GM21717 (cell line): Measurements from ENCODE around the gene DDX11.
"Not testable (repeated sequence)": the region's sequence is repeated elsewhere in the genome, so short reads cannot be mapped to it uniquely, and the experiment has no call there.

Experiments used
- ATAC-seq: cut with Tn5 transposase; IDR thresholded peaks from one replicate; pipeline ENCODE4 v1.9.1; 2021; ENCODE audit warnings: mild to moderate bottlenecking, moderate library complexity; ENCODE audit not compliant: unreplicated experiment

DDX11 gene

GRCh38 chr12:31073527-31074332 lies at the start of gene DDX11:
Gene DDX11 (plus strand): TSS chr12:31073860. CDS start chr12:31078394, 4,534 bp downstream.
- ATAC-seq, result peak; percentile 95

DNA sequence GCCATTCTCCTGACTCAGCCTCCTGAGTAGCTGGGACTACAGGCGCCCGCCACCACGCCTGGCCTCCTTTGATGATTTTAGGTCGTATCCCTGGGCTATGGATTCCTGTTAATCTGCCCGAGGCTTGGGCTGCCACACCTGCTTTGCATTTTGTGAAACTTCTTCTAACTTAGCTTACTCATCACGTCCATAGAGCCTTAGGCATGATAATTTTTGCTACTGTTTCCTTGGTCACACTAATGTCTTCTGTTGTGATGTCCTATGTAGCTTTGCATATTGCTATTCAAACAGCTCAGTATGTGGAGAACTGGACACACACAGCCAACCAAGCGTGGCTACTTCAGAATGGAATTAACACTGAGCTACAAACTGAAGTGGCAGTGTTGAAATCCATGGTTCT lies 47.5 kb upstream of the DDX11 start:
- no peak for ATAC-seq

GRCh38 chr12:31027006-31027405 lies 46.7 kb upstream of the DDX11 start:
- ATAC-seq, result not testable (repeated sequence)

- ATAC-seq, result no peak
These were observed 44.2 kb upstream of the DDX11 start for GRCh38 chr12:31029468-31029867.

- no peak for ATAC-seq
These were observed 43.6 kb upstream of the DDX11 start for GRCh38 chr12:31029916-31030562.

- ATAC-seq, result no peak
These were observed 41.7 kb upstream of the DDX11 start for GRCh38 chr12:31031951-31032335.

- no peak for ATAC-seq
These were observed 40.5 kb upstream of the DDX11 start for GRCh38 chr12:31033146-31033545.

- ATAC-seq, result no peak
These were observed 40.0 kb upstream of the DDX11 start for GRCh38 chr12:31033681-31034080.

DNA sequence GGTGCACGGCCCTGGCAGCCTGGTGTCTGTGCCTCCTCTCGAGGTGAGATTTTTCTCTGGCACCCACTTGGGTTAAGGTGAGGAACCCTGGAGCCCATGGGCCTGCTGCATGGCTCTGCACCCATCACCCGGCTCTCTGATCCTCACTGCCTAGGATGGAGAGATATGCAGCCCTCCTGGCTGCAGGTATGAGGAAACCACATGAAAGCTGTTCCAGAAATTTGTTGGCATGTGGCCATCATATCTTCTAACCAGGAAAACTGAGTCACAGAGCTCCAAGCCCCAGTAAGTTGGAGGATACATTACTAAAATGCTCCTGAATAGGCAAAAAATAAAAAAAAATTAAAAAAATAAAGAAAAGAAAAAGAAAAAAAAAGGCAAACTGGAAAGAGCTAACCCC lies 39.3 kb upstream of the DDX11 start:
- ATAC-seq, result no peak

- no peak for ATAC-seq
These were observed 38.4 kb upstream of the DDX11 start for GRCh38 chr12:31035226-31035625.

DNA sequence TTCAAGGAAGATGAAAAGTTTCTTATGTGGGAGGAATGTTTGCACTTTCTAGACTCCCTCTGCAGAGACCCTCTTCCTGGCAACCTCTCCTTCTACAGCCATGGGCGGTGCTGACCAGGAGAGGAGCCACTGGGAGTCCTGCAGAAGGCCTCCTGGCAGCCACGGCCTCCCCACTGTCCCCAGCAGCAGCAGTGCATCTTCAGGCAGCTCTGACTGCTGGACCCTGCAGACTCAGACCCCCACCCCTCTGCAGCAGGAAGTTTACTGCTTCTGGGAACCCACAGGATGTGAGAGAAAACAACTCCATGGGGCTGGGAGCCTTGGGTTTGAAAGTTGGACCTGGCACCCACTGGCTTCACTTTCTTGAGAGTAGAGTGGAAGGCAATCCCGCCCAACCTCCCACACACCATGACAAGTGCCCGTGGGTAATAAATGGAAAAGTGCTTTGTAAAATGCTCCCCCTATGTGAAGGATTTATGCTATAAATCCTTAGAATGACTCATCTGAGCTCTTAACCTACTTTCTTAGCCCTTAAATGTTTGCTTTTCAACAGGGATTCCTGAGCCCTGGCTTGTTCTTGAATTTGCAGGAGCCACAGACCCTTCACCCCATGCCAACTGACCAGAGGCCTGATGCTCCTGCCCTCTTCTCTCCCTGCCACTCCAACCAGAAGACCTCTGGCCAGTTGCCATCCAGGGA lies 37.5 kb upstream of the DDX11 start:
- no peak for ATAC-seq

DNA sequence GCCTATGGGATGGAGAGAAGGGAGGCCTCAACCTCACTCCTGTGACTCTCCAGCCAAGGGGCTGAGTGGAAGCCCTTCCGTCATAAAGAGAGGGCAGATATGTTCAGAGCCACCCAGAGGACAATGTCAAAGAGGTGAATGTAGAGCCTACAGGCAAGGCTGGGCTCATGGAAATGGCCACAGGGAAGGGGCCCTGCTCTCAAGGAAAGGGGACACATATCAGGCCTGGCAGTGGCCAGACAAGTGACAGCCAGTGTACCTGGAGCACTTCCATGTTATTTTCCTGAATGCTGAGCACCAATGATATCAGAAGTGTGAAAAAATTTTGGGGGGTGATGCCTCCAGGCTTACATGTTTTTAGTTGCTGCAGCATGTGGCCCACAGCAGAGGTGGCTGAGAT lies 36.6 kb upstream of the DDX11 start:
- no peak for ATAC-seq

DNA sequence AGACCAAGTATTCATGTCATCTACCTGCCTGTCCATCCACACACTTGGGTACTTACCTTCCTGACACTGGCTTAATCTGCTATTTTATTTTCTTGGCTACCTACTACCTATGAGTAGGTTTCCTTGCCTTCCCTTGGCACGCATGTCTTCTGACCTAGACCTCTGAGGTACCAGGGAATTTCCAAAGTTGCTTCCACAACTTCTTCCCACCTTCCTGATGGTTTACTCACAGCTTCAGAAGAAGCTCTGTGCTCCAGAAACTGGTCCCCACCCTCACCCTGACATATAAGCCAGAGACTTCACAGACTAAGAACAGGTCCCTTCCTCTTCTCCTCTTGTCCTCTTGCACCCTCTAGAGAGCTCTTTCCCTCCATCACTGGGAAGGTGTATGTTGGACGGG lies 35.7 kb upstream of the DDX11 start:
- no peak for ATAC-seq

DNA sequence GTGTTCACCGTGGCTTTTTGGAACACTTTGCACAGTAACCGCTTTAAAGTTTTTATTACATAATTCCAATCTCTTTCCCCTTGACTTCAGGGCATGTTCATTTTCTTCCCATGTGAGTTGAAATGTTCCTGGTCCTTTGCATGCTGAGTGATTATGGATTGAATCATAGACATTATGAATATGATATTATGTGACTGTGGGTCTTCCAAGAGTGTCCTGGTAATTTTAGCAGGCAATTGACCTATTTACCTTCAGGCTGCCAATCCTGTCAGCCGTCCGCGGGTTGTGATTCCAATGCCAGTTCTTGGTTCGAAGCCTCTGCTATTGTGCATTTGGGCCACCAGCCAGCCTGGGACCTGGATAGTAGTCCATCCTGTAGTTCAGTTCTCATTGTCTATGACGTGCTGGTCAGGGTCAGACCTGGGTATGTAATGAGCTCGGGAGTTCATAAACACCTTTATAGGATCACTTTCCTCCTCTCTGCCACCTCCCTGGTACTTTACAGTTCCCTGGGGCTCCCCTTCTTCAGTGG lies 32.6 kb upstream of the DDX11 start:
- no peak for ATAC-seq

- ATAC-seq, result not testable (repeated sequence)
These were observed 23.5 kb upstream of the DDX11 start for GRCh38 chr12:31050143-31050542.

DNA sequence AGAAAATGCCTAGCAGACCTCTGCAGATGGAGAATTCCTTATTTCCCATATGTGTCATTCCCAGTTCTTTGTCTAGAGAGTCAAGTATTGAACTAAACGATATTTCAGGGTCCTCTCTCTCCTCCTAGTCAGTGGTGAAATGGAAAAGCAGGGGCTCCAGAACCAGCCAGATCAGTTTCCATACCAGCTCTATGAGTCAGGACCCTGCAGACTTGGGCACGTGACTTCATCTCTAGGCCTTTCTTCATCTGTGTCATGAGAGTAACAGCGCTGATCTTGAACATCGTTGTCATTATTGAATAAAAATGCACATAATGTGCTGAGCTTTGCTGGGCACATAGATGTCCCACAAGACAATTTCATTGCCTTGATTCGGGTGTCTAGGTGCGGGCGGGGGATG lies 23.1 kb upstream of the DDX11 start:
- not testable (repeated sequence) for ATAC-seq

- peak; percentile 65 for ATAC-seq
These were observed 22.0 kb upstream of the DDX11 start for GRCh38 chr12:31051692-31052091.

GRCh38 chr12:31052121-31052520 lies 21.5 kb upstream of the DDX11 start:
- ATAC-seq, result peak; percentile 9

DNA sequence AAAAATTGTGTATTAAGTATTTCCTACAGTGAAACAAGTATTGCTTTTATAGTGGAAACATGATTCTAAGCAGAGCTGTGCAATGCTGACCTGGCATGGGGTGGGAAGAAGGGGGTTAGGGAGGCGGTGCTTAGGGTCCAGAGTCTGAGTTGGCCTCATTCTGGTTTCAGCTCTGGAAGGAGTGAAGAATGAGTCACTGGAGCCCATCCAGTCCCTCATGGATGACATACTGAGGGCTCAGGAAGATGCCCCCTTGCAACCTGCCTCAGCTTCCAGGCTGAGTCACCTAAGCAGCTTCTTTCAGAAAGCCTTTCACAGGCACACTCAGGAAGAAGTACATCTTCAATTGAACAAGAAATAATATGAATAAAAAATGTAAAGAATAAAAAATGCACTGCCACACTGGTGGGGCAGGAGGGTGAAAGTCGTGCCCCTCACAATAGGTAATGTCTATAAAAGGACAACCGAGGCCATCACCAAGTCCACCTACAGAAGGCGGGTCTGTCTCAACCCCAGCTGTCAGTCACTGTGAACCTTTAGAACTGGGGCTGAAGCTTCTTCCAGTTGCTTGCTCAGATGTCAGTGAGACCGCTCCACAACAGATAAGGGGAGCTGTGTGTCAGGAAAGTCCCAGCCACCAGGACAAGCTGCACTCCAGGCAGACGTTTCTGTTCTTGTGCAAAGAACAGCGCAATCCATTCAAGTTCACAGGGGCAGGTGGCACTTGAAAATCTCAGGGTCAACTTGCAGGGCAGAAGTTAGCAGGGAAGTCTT lies 20.8 kb upstream of the DDX11 start:
- not testable (repeated sequence) for ATAC-seq

DNA sequence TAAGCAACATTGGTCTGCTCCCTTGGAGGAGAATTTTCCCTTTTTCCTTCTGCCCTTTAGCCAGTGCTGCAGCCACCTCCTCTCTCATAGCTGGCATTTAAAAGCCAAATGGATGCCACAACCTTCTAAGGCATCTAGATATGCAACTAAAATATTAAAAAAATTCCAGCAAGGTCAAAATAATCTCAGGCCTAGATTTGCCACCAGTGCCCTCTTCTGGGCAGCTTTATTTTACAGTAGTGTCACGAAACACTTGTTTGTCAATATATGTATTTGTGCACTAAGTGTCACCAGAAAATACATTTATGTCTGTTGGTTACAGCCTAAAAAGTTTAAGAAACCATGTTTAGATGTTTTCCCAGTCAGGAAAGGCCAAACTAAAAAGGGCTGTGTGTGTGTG lies 19.7 kb upstream of the DDX11 start:
- ATAC-seq, result not testable (repeated sequence)

DNA sequence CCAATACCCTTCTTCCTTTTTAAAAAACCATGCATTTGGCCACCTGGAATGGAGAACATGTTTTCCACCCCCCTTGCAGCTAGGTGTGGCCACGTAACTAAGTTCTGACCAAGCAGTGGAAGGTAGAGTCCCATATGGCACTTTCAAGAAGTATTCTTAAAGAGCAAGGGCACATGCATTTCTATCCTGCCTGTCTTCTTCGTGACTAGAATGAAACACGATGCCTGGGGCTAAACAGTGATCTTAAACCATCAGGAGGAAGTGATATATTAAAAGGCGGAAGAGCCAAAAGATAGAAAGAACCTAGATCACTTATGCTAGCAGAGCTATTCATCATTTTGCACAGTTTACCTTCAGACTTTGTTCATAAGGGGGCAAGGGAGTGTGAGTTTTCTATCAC lies 16.0 kb upstream of the DDX11 start:
- ATAC-seq, result no peak
